ENCODE measurements around the gene MCEMP1. TPM values are rescaled to one million over a fixed set of nuclear protein-coding genes. Genes with fewer than 3 reads are reported as not detected.
A peak's percentile ranks its signal among the peaks of the same experiment; 100 is the strongest.

Gene MCEMP1
- total RNA-seq, 1 experiment from 2014 or later: not detected

GRCh38 chr19:7670790-7671189 lies 6.1 kb upstream of the MCEMP1 start:
- no peak for DNase-seq (ENCODE audit: low read depth)

- no peak for DNase-seq (ENCODE audit: low read depth)
These were observed 4.4 kb upstream of the MCEMP1 start for GRCh38 chr19:7672522-7672921.

- DNase-seq (ENCODE audit: low read depth): peak; percentile 66
These were observed 2.6 kb upstream of the MCEMP1 start for GRCh38 chr19:7674010-7675005.

- DNase-seq (ENCODE audit: low read depth): no peak
These were observed 514 bp upstream of the MCEMP1 start for GRCh38 chr19:7676376-7676775.

GRCh38 chr19:7677669-7678311 lies 900 bp downstream of the MCEMP1 start:
- DNase-seq (ENCODE audit: low read depth): no peak

- peak; percentile 18 for DNase-seq (ENCODE audit: low read depth)
These were observed 2.3 kb downstream of the MCEMP1 start for GRCh38 chr19:7678971-7679751.

- DNase-seq (ENCODE audit: low read depth): no peak
These were observed 3.1 kb downstream of the MCEMP1 start for GRCh38 chr19:7679771-7680605.

- peak; percentile 66 for DNase-seq (ENCODE audit: low read depth)
These were observed 3.9 kb downstream of the MCEMP1 start, which contains the start of gene TRAPPC5 for GRCh38 chr19:7680606-7681339. Gene TRAPPC5, plus strand, starts transcription at chr19:7680833. Its CDS starts 1,421 bp downstream, at chr19:7682254.

- peak; percentile 49 for DNase-seq (ENCODE audit: low read depth)
These were observed 4.7 kb downstream of the MCEMP1 start for GRCh38 chr19:7681340-7682174.

GRCh38 chr19:7682175-7682855 lies 5.4 kb downstream of the MCEMP1 start:
- no peak for DNase-seq (ENCODE audit: low read depth)

GRCh38 chr19:7685546-7686445 lies 8.9 kb downstream of the MCEMP1 start:
- DNase-seq (ENCODE audit: low read depth): no peak

- DNase-seq (ENCODE audit: low read depth): no peak
These were observed 10.3 kb downstream of the MCEMP1 start for GRCh38 chr19:7687177-7687576.

GRCh38 chr19:7689165-7689564 lies 12.3 kb downstream of the MCEMP1 start:
- no peak for DNase-seq (ENCODE audit: low read depth)

- DNase-seq (ENCODE audit: low read depth): no peak
These were observed 13.9 kb downstream of the MCEMP1 start for GRCh38 chr19:7690779-7691258.

GRCh38 chr19:7691497-7691896 lies 14.6 kb downstream of the MCEMP1 start:
- no peak for DNase-seq (ENCODE audit: low read depth)

- no peak for DNase-seq (ENCODE audit: low read depth)
These were observed 15.7 kb downstream of the MCEMP1 start for GRCh38 chr19:7692417-7693088.

GRCh38 chr19:7694499-7694898 lies 17.6 kb downstream of the MCEMP1 start:
- DNase-seq (ENCODE audit: low read depth): no peak

All from RPMI7951 (cell line).